Measurements from ENCODE around the gene RHOBTB3.

Gene RHOBTB3

DNA sequence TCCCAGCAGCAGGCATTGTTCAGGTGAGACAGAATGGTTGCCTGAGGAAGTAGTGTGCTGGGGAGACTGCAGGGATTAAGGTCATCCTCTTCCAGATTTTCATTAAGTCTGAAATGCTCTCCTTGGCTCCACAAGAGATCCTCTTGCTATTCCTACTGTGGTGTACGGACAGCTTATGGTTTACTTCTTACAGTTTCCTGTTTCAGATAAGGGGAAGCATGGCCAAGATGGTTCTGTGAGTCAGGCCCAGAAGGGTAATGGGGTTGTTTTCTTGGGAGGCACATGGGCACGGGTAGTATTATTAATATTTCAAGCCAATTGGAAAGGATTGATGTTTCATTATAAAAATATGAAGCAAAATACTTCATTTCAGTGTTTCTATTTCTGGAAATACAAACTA, 48.5 kb downstream of the RHOBTB3 start:
- Histone ChIP-seq H3K9ac (ENCODE audit: low read length in 5 of 5) (peak overlapping the region in 3 of 5 donors; percentile 6 to 17 (median 11)), H3K4me1 (ENCODE audit: control insufficient read depth in 5 of 5, insufficient read depth in 5 of 5, low read length in 5 of 5) (peaks cover 0 to 27% (median 17%) of the 10 kb centered on the region in 5 donors), H3K9me3 (ENCODE audit: control insufficient read depth in 5 of 5, low read length in 5 of 5) (no peaks in the 10 kb centered on the region), H3K36me3 (ENCODE audit: control insufficient read depth in 5 of 5, insufficient read depth in 5 of 5, low read length in 5 of 5) (peaks cover 0 to 11% (median 6%) of the 10 kb centered on the region in 5 donors), H3K27ac (ENCODE audit: low read depth, low read length) (peak overlapping the region; percentile 68), H3K27me3 (ENCODE audit: control insufficient read depth in 5 of 5, insufficient read depth in 4 of 5, low read length in 5 of 5) (no peaks in the 10 kb centered on the region), H3K4me3 (ENCODE audit: low read depth in 1 of 5, low read length in 5 of 5) (no peak overlapping the region)

DNA sequence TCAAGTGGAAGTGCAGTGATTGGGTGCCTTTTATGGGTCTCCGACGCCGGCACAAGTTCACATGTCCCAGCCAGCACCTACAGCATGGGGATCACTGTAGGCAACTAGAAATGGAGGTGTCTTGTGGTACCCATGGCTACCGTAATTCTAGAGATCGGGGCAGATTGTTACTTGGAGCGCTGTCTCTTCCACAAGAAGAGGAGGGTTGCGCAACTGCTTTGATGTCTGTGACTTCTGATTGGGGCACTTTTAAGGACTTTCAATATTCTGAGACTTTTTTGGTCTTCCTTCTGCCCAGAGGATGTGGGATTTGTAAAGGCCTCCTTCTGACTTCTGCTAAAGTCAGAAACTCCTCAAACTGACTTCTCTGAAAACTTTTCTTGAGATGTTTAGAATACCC, 49.5 kb downstream of the RHOBTB3 start:
- Histone ChIP-seq H3K27ac (ENCODE audit: low read depth, low read length) (peak overlapping the region; percentile 68), H3K9me3 (ENCODE audit: control insufficient read depth in 5 of 5, low read length in 5 of 5) (no peaks in the 10 kb centered on the region), H3K27me3 (ENCODE audit: control insufficient read depth in 5 of 5, insufficient read depth in 4 of 5, low read length in 5 of 5) (no peaks in the 10 kb centered on the region), H3K4me1 (ENCODE audit: control insufficient read depth in 5 of 5, insufficient read depth in 5 of 5, low read length in 5 of 5) (peaks cover 0 to 33% (median 17%) of the 10 kb centered on the region in 5 donors), H3K9ac (ENCODE audit: low read length in 5 of 5) (no peak overlapping the region), H3K36me3 (ENCODE audit: control insufficient read depth in 5 of 5, insufficient read depth in 5 of 5, low read length in 5 of 5) (peaks cover 0 to 12% (median 6%) of the 10 kb centered on the region in 5 donors), H3K4me3 (ENCODE audit: low read depth in 1 of 5, low read length in 5 of 5) (no peak overlapping the region)

DNA sequence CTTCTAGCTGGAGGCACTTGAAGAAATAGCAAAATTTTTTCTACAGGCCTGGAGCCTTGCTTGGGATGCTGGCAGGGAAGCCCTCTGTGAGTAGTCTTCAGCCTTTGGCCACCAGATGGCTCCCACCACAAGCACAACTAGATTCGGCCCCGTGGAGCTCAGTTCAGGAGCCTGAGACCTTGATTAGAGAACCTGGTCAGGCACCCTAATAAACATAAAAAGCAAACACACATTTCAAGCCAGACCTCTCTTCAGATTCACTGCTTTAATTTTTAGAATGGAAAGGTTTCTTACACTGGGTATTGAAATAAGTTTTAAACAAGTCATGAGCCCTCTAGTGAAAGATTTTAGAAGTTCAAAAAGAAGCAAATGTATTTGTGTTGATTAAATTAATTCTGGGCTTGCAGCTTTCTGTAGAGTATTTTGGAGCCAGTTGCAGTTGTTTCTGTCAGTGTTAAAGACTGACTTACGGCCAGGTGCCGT, 50.0 kb downstream of the RHOBTB3 start:
- peak overlapping the region in 1 of 5 donors; percentile 76 for H3K9ac ChIP-seq (ENCODE audit: low read length in 5 of 5)
- no peaks in the 10 kb centered on the region for H3K27me3 ChIP-seq (ENCODE audit: control insufficient read depth in 5 of 5, insufficient read depth in 4 of 5, low read length in 5 of 5)
- no peaks in the 10 kb centered on the region for H3K9me3 ChIP-seq (ENCODE audit: control insufficient read depth in 5 of 5, low read length in 5 of 5)
- peak overlapping the region; percentile 68 for H3K27ac ChIP-seq (ENCODE audit: low read depth, low read length)
- H3K36me3 ChIP-seq (ENCODE audit: control insufficient read depth in 5 of 5, insufficient read depth in 5 of 5, low read length in 5 of 5) = peaks cover 0 to 12% (median 6%) of the 10 kb centered on the region in 5 donors
- no peak overlapping the region for H3K4me3 ChIP-seq (ENCODE audit: low read depth in 1 of 5, low read length in 5 of 5)
- peaks cover 0 to 33% (median 17%) of the 10 kb centered on the region in 5 donors for H3K4me1 ChIP-seq (ENCODE audit: control insufficient read depth in 5 of 5, insufficient read depth in 5 of 5, low read length in 5 of 5)

DNA sequence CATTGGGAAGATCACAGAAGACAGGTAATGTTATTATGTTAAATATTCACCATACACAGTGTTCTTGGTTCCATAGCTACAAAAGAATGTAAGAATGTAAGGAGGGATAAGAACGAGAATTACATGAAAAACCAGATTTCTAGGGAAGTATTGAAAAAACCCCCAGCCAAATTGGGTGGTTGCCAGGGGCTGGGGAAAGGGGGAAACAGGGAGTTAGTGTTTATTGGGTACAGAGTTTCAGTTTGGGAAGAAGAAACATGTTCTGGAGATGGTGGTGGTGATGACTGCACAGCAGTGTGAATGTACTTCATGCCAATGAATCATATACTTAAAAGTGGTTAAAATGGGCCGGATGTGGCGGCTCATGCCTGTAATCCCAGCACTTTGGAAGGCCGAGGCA, 51.0 kb downstream of the RHOBTB3 start:
- no peaks in the 10 kb centered on the region for H3K9me3 ChIP-seq (ENCODE audit: control insufficient read depth in 5 of 5, low read length in 5 of 5)
- H3K27ac ChIP-seq (ENCODE audit: low read depth, low read length) = peak overlapping the region; percentile 68
- H3K27me3 ChIP-seq (ENCODE audit: control insufficient read depth in 5 of 5, insufficient read depth in 4 of 5, low read length in 5 of 5) = no peaks in the 10 kb centered on the region
- H3K36me3 ChIP-seq (ENCODE audit: control insufficient read depth in 5 of 5, insufficient read depth in 5 of 5, low read length in 5 of 5) = peaks cover 0 to 9% (median 6%) of the 10 kb centered on the region in 5 donors
- no peak overlapping the region for H3K9ac ChIP-seq (ENCODE audit: low read length in 5 of 5)
- H3K4me3 ChIP-seq (ENCODE audit: low read depth in 1 of 5, low read length in 5 of 5) = no peak overlapping the region
- H3K4me1 ChIP-seq (ENCODE audit: control insufficient read depth in 5 of 5, insufficient read depth in 5 of 5, low read length in 5 of 5) = peaks cover 0 to 36% (median 17%) of the 10 kb centered on the region in 5 donors

DNA sequence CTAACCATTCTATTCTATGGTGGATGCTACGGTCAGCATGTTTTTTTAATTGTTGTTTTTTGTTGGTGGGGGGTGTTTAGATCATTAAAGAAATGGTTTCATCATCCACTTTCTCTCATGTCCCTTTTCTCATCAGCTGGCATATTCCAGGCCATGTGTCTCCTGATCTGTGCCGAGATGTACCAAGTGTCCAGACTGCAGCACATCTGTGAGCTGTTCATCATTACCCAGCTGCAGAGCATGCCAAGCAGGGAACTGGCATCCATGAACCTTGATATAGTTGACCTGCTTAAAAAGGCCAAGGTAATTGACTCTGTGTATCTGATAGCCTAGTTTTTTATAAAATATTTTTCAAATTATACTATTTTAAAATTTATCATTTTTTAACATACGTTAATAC, 52.5 kb downstream of the RHOBTB3 start:
- peaks cover 5 to 16% (median 13%) of the 10 kb centered on the region in 5 donors for H3K36me3 ChIP-seq (ENCODE audit: control insufficient read depth in 5 of 5, insufficient read depth in 5 of 5, low read length in 5 of 5)
- no peaks in the 10 kb centered on the region for H3K9me3 ChIP-seq (ENCODE audit: control insufficient read depth in 5 of 5, low read length in 5 of 5)
- no peak overlapping the region for H3K4me3 ChIP-seq (ENCODE audit: low read depth in 1 of 5, low read length in 5 of 5)
- peak overlapping the region in 1 of 5 donors; percentile 69 for H3K9ac ChIP-seq (ENCODE audit: low read length in 5 of 5)
- H3K4me1 ChIP-seq (ENCODE audit: control insufficient read depth in 5 of 5, insufficient read depth in 5 of 5, low read length in 5 of 5) = peaks cover 0 to 36% (median 17%) of the 10 kb centered on the region in 5 donors
- H3K27ac ChIP-seq (ENCODE audit: low read depth, low read length) = peak overlapping the region; percentile 55
- H3K27me3 ChIP-seq (ENCODE audit: control insufficient read depth in 5 of 5, insufficient read depth in 4 of 5, low read length in 5 of 5) = no peaks in the 10 kb centered on the region

DNA sequence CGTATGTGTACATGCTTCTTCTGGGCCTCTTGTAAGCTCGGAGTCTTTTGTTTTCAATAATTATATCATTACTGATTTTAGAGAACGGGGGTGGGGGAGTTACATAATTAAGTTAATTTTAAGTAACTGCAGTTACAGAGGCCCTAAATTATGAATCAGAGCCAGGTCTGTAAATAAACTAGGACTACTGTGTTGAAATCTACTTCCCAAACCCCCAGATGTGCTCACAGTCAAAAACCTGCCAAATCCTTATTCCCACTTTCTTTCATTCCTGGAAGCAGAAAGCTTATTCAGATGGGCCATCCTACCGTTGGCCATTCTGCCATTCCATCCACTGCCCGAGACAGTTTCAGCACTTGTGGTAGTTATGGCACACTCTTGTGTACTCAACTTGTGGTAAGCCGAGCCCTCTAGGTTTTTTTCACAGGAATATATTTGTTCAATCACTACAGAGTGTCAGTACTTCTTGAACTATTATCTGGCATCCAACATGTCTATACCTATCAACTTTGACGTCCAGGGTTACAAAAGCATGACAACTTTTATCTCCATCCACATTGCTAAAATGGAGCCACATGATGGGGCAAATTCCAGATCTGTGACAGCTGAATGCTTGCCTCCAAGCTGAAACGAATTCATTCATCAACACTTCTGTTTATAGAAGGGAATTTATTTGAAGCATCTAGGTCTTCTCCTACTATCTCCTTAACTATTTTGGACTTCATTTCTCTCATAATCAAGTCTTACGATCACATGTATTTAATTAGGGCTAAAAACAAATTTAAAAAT, 53.6 kb downstream of the RHOBTB3 start:
- Histone ChIP-seq H3K4me1 (ENCODE audit: control insufficient read depth in 5 of 5, insufficient read depth in 5 of 5, low read length in 5 of 5) (peaks cover 0 to 29% (median 14%) of the 10 kb centered on the region in 5 donors), H3K27ac (ENCODE audit: low read depth, low read length) (peak overlapping the region; percentile 55), H3K27me3 (ENCODE audit: control insufficient read depth in 5 of 5, insufficient read depth in 4 of 5, low read length in 5 of 5) (no peaks in the 10 kb centered on the region), H3K36me3 (ENCODE audit: control insufficient read depth in 5 of 5, insufficient read depth in 5 of 5, low read length in 5 of 5) (peaks cover 5 to 26% (median 16%) of the 10 kb centered on the region in 5 donors), H3K9ac (ENCODE audit: low read length in 5 of 5) (peak overlapping the region in 1 of 5 donors; percentile 29), H3K9me3 (ENCODE audit: control insufficient read depth in 5 of 5, low read length in 5 of 5) (no peaks in the 10 kb centered on the region), H3K4me3 (ENCODE audit: low read depth in 1 of 5, low read length in 5 of 5) (no peak overlapping the region)

DNA sequence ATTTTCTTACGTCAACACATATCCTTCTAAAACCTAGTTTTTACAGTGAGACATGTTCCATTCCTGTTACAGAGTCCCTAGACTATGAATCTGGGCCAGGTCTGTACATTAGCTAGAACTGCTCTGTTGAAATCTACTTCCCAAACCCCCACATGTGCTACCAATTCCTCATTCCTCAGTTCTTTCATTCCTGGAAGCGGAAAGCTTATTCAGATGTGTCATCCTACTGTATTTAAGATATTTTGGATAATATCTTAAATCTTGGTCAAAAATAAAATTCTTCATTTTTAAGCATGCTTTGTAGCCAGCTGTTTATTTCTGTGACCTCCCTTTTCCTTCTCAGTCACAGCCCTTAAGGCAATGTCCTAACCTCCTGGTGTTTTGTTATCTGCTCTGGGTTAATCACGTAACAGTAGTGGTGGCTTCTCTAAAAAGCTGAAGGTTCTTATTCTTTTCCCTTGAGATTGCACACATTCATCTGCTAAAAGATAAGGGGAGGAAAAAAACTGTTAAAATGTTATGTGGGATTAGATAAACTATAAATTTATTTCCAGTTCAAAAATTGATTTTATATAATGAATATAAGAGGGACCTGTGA, 55.8 kb downstream of the RHOBTB3 start:
- H3K36me3 ChIP-seq (ENCODE audit: control insufficient read depth in 5 of 5, insufficient read depth in 5 of 5, low read length in 5 of 5) = peaks cover 9 to 37% (median 29%) of the 10 kb centered on the region in 5 donors
- H3K9ac ChIP-seq (ENCODE audit: low read length in 5 of 5) = peak overlapping the region in 1 of 5 donors; percentile 70
- H3K4me1 ChIP-seq (ENCODE audit: control insufficient read depth in 5 of 5, insufficient read depth in 5 of 5, low read length in 5 of 5) = peaks cover 0 to 15% (median 0%) of the 10 kb centered on the region in 5 donors
- no peak overlapping the region for H3K4me3 ChIP-seq (ENCODE audit: low read depth in 1 of 5, low read length in 5 of 5)
- peak overlapping the region; percentile 58 for H3K27ac ChIP-seq (ENCODE audit: low read depth, low read length)
- no peaks in the 10 kb centered on the region for H3K9me3 ChIP-seq (ENCODE audit: control insufficient read depth in 5 of 5, low read length in 5 of 5)
- no peaks in the 10 kb centered on the region for H3K27me3 ChIP-seq (ENCODE audit: control insufficient read depth in 5 of 5, insufficient read depth in 4 of 5, low read length in 5 of 5)

DNA sequence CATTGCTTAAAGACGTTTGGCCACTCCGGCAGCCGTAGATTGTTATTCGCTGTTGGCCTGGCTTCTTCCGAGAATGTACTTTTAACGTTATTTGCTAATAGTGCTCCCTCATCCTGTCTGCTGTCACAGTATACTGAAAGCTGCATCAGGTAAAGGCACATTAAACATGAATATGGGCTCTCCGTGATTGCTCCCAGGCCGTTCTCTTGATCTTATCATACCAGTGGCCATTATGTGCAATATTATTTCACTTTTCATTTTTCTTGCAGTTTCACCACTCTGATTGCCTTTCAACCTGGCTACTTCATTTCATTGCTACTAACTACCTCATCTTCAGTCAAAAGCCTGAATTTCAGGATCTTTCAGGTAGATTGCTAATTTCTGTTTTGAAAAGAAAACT, 57.4 kb downstream of the RHOBTB3 start:
- no peak overlapping the region for H3K27ac ChIP-seq (ENCODE audit: low read depth, low read length)
- H3K9me3 ChIP-seq (ENCODE audit: control insufficient read depth in 5 of 5, low read length in 5 of 5) = no peaks in the 10 kb centered on the region
- peaks cover 0 to 15% (median 0%) of the 10 kb centered on the region in 5 donors for H3K4me1 ChIP-seq (ENCODE audit: control insufficient read depth in 5 of 5, insufficient read depth in 5 of 5, low read length in 5 of 5)
- peaks cover 10 to 43% (median 33%) of the 10 kb centered on the region in 5 donors for H3K36me3 ChIP-seq (ENCODE audit: control insufficient read depth in 5 of 5, insufficient read depth in 5 of 5, low read length in 5 of 5)
- H3K27me3 ChIP-seq (ENCODE audit: control insufficient read depth in 5 of 5, insufficient read depth in 4 of 5, low read length in 5 of 5) = no peaks in the 10 kb centered on the region
- no peak overlapping the region for H3K4me3 ChIP-seq (ENCODE audit: low read depth in 1 of 5, low read length in 5 of 5)
- no peak overlapping the region for H3K9ac ChIP-seq (ENCODE audit: low read length in 5 of 5)

DNA sequence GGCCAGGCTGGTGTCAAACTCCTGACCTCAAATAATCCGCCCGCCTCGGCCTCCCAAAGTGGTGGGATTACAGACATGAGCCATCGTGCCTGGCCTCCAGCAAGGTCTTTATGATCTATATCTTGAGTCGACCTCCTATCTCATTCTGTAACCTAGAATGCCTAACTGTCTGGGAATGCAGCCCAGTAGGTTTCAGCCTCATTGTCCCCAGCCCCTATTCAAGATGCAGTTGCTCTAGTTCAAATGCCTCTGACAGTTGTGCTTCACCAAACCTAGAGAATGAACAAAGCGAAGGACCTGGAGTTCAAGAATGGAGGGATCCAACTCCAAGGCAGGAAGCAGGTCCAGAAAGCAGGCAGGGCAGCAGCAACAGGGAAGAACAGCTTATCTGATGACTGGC, 60.6 kb downstream of the RHOBTB3 start:
- Histone ChIP-seq H3K27ac (ENCODE audit: low read depth, low read length) (no peak overlapping the region), H3K4me1 (ENCODE audit: control insufficient read depth in 5 of 5, insufficient read depth in 5 of 5, low read length in 5 of 5) (peaks cover 0 to 3% (median 0%) of the 10 kb centered on the region in 5 donors), H3K4me3 (ENCODE audit: low read depth in 1 of 5, low read length in 5 of 5) (no peak overlapping the region), H3K27me3 (ENCODE audit: control insufficient read depth in 5 of 5, insufficient read depth in 4 of 5, low read length in 5 of 5) (no peaks in the 10 kb centered on the region), H3K9me3 (ENCODE audit: control insufficient read depth in 5 of 5, low read length in 5 of 5) (no peaks in the 10 kb centered on the region), H3K36me3 (ENCODE audit: control insufficient read depth in 5 of 5, insufficient read depth in 5 of 5, low read length in 5 of 5) (peaks cover 10 to 55% (median 43%) of the 10 kb centered on the region in 5 donors), H3K9ac (ENCODE audit: low read length in 5 of 5) (no peak overlapping the region)

DNA sequence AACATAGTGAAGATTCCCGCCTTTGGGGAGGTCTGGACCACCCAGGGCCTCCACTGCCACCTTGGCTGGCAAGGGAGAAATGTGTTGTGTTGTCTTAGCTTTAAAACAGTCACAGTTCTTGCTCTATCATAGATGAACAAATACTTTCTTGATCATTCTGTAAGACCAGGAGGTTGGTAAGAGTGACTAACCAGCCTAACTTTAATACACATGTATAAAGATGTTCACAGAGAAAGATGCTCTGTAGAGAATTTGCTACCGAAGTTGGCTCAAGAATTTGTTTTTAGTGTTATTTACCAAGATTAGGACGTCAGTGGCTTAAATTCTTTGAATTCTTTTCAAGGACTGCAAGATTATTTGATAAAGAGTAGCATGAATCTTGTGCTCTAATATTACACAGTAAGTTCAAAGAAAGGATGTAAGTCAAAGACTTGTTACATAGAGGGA, 63.0 kb downstream of the RHOBTB3 start:
- Histone ChIP-seq H3K27ac (ENCODE audit: low read depth, low read length) (no peak overlapping the region), H3K4me3 (ENCODE audit: low read depth in 1 of 5, low read length in 5 of 5) (no peak overlapping the region), H3K27me3 (ENCODE audit: control insufficient read depth in 5 of 5, insufficient read depth in 4 of 5, low read length in 5 of 5) (no peaks in the 10 kb centered on the region), H3K9me3 (ENCODE audit: control insufficient read depth in 5 of 5, low read length in 5 of 5) (no peaks in the 10 kb centered on the region), H3K9ac (ENCODE audit: low read length in 5 of 5) (no peak overlapping the region), H3K36me3 (ENCODE audit: control insufficient read depth in 5 of 5, insufficient read depth in 5 of 5, low read length in 5 of 5) (peaks cover 8 to 39% (median 28%) of the 10 kb centered on the region in 5 donors), H3K4me1 (ENCODE audit: control insufficient read depth in 5 of 5, insufficient read depth in 5 of 5, low read length in 5 of 5) (peaks cover 0 to 2% (median 0%) of the 10 kb centered on the region in 5 donors)
